Measurements from ENCODE around the gene NLRP10.

Gene NLRP10

GRCh38 chr11:7931168-7931567, 34.1 kb downstream of the NLRP10 start, which contains the start of gene OR10A6:
OR10A6 (minus strand) TSS chr11:7931268; CDS start chr11:7928662, 2,606 bp downstream.
- no peak within 1 kb of the TSS for H3K9ac ChIP-seq (ENCODE audit: low read depth, low read length)
- H3K36me3 ChIP-seq (ENCODE audit: control insufficient read depth, insufficient read depth, low read length) = no peaks in the 10 kb centered on the region
- H3K9me3 ChIP-seq (ENCODE audit: control insufficient read depth, insufficient read depth, low read length) = no peaks in the 10 kb centered on the region
- H3K4me1 ChIP-seq (ENCODE audit: control insufficient read depth, insufficient read depth, low read length) = no peaks in the 10 kb centered on the region
- no peaks in the 10 kb centered on the region for H3K27me3 ChIP-seq (ENCODE audit: control insufficient read depth, insufficient read depth, low read length)
- no peak within 1 kb of the TSS for H3K4me3 ChIP-seq (ENCODE audit: low read depth, low read length)

- Histone ChIP-seq H3K4me3 (ENCODE audit: low read depth, low read length) (no peak overlapping the region), H3K36me3 (ENCODE audit: control insufficient read depth, insufficient read depth, low read length) (no peaks in the 10 kb centered on the region), H3K27me3 (ENCODE audit: control insufficient read depth, insufficient read depth, low read length) (no peaks in the 10 kb centered on the region)
These were observed 37.6 kb downstream of the NLRP10 start for GRCh38 chr11:7927635-7928034.

GRCh38 chr11:7924536-7924935, 40.7 kb downstream of the NLRP10 start:
- H3K4me3 ChIP-seq (ENCODE audit: low read depth, low read length) = no peak overlapping the region
- no peaks in the 10 kb centered on the region for H3K9me3 ChIP-seq (ENCODE audit: control insufficient read depth, insufficient read depth, low read length)
- no peak overlapping the region for H3K9ac ChIP-seq (ENCODE audit: low read depth, low read length)
- H3K4me1 ChIP-seq (ENCODE audit: control insufficient read depth, insufficient read depth, low read length) = no peaks in the 10 kb centered on the region
- H3K27me3 ChIP-seq (ENCODE audit: control insufficient read depth, insufficient read depth, low read length) = no peaks in the 10 kb centered on the region
- H3K36me3 ChIP-seq (ENCODE audit: control insufficient read depth, insufficient read depth, low read length) = no peaks in the 10 kb centered on the region

More at GRCh38 chr11:7927635-7928034, 37.6 kb downstream of the NLRP10 start:
- Histone ChIP-seq H3K4me1 (ENCODE audit: control insufficient read depth, insufficient read depth, low read length) (no peaks in the 10 kb centered on the region), H3K9me3 (ENCODE audit: control insufficient read depth, insufficient read depth, low read length) (no peaks in the 10 kb centered on the region), H3K9ac (ENCODE audit: low read depth, low read length) (no peak overlapping the region)

GRCh38 chr11:7918141-7918540, 47.1 kb downstream of the NLRP10 start:
- Histone ChIP-seq H3K36me3 (ENCODE audit: control insufficient read depth, insufficient read depth, low read length) (no peaks in the 10 kb centered on the region), H3K9me3 (ENCODE audit: control insufficient read depth, insufficient read depth, low read length) (no peaks in the 10 kb centered on the region), H3K9ac (ENCODE audit: low read depth, low read length) (no peak overlapping the region), H3K27me3 (ENCODE audit: control insufficient read depth, insufficient read depth, low read length) (no peaks in the 10 kb centered on the region), H3K4me1 (ENCODE audit: control insufficient read depth, insufficient read depth, low read length) (no peaks in the 10 kb centered on the region), H3K4me3 (ENCODE audit: low read depth, low read length) (no peak overlapping the region)

Measured in iPS-15b (cell line).